T47D (cell line): ENCODE measurements around the gene KRT17.
"Not testable (repeated sequence)": the region's sequence is repeated elsewhere in the genome, so short reads cannot be mapped to it uniquely, and the experiment has no call there.

ENCODE experiments used
- DNase-seq, 2 experiments: peaks; one replicate each; pipeline versions ENCODE4 v3.0.0 to v3.0.0-alpha.2; 2011 to 2012; ENCODE audit warnings: low read depth in 1 of 2, low spot score in 1 of 2
- JUND ChIP-seq: IDR thresholded peaks from 2 replicates; pipeline ENCODE4 v1.6.1; 2012; ENCODE audit warnings: low read depth
- in situ Hi-C: cut with HindIII; loops from 2 replicates; pipeline ENCODE4 v1.10.0; 2016; ENCODE audit warnings: low sequenced_read_pairs, low pct_unique_long_range_greater_than_20kb

The KRT17 gene

GRCh38 chr17:41583137-41584127 lies 40.9 kb downstream of the KRT17 start:
- no peak for DNase-seq
- TF ChIP-seq JUND = no peak
- in situ Hi-C loops = no loop called here

- in situ Hi-C loops, DNase-seq: not testable (repeated sequence)
Observed at GRCh38 chr17:41582061-41582968, 42.1 kb downstream of the KRT17 start.

GRCh38 chr17:41581366-41582060 lies 42.9 kb downstream of the KRT17 start:
- in situ Hi-C loops = no loop called here
- no peak for DNase-seq
- no peak for TF ChIP-seq JUND

- TF ChIP-seq JUND = no peak
- in situ Hi-C loops = no loop called here
- DNase-seq = no peak
Observed at GRCh38 chr17:41580687-41581365, 43.5 kb downstream of the KRT17 start.

- in situ Hi-C loops = no loop called here
- no peak for DNase-seq
- TF ChIP-seq JUND = no peak
Observed at GRCh38 chr17:41580244-41580575, 44.2 kb downstream of the KRT17 start.

- no peak for TF ChIP-seq JUND
- in situ Hi-C loops = no loop called here
- peak; percentile 93 to 98 for DNase-seq
Observed at GRCh38 chr17:41579484-41580243, 44.7 kb downstream of the KRT17 start.

- peak in 1 of 2 experiments; percentile 35 for DNase-seq
- in situ Hi-C loops = no loop called here
- no peak for TF ChIP-seq JUND
Observed at GRCh38 chr17:41578971-41579370, 45.4 kb downstream of the KRT17 start.

- in situ Hi-C loops = no loop called here
- no peak for TF ChIP-seq JUND
- no peak for DNase-seq
Observed at GRCh38 chr17:41578538-41578937, 45.8 kb downstream of the KRT17 start.

- DNase-seq, in situ Hi-C loops: not testable (repeated sequence)
Observed at GRCh38 chr17:41576740-41577139, 47.6 kb downstream of the KRT17 start.

GRCh38 chr17:41575336-41575735 lies 49.0 kb downstream of the KRT17 start:
- DNase-seq = no peak
- in situ Hi-C loops = no loop called here
- no peak for TF ChIP-seq JUND
